CD4-positive, alpha-beta T cell treated with Interleukin-15 for 1 hour (primary cell): ENCODE data around the gene PRCC.

Source experiments
- DNase-seq: peaks from one replicate; pipeline ENCODE4 v3.0.0-alpha.2; 2020

PRCC gene

DNA sequence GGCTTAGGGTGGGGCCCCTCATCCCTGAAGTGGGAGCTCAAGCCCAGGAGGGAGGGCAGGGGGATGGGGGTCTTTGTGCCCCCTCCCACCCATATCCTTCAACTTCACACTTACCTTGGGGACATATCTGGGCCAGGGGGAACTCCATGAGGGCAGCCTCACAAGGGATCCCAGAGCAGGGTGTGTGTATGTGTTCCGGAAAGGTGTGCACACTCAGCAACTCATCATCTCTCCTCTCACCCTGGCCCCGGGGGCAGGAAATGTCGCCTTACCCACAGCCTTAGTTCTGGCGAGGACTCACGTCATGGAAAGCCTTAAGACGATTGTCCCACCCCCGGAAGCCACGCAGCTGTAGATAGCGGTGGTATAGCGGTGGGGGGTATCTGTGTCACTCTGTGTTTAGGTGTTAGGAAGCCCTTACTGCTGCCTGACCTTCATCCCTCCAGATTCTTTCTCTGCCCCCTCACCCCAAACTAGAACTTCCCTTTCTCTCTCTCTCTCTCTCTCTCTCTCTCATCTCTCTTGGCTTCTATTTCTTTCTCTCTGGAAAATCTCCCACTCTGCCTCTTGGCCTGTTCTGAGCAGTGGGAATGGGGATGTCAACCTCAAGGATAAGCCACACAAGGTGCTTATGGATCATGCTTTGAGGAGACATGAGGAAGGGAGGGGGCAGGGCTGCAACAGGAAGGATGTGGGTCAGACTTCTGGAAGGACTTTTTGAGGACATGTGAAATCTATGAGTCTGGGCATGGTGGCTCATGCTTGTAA lies 49.4 kb downstream of the PRCC start, which contains the start of gene SH2D2A:
SH2D2A (minus strand) TSS at position 288 of the 768 bp plus-strand sequence; CDS start at position 148, 140 bp downstream.
- peak; percentile 96 for DNase-seq

GRCh38 chr1:156821801-156822200 lies 54.5 kb downstream of the PRCC start:
- DNase-seq: no peak

- DNase-seq: no peak
Measured at GRCh38 chr1:156822680-156823079, 55.3 kb downstream of the PRCC start.

GRCh38 chr1:156823210-156823790 lies 56.0 kb downstream of the PRCC start:
- no peak for DNase-seq

DNA sequence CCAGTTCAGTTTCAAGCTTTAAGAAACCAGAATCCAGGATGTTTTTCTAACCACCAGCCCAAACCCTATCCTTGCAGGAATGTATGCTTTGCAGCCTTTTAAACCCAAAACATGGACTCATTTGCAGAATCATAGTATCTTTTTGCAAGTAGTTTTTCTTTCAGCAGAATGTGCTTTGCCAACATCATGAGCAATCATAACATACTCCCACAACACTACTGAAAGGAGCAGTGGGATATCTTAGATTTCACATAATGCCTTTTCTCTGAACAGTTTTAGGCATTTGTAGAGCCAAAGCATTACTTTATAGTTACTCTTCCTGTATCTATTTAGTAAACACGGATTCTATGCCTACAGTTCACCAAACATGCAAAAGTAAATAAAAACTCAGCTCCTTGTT lies 59.3 kb downstream of the PRCC start:
- no peak for DNase-seq

GRCh38 chr1:156828400-156829124 lies 61.2 kb downstream of the PRCC start:
- DNase-seq: no peak

GRCh38 chr1:156832434-156832833 lies 65.1 kb downstream of the PRCC start:
- no peak for DNase-seq

DNA sequence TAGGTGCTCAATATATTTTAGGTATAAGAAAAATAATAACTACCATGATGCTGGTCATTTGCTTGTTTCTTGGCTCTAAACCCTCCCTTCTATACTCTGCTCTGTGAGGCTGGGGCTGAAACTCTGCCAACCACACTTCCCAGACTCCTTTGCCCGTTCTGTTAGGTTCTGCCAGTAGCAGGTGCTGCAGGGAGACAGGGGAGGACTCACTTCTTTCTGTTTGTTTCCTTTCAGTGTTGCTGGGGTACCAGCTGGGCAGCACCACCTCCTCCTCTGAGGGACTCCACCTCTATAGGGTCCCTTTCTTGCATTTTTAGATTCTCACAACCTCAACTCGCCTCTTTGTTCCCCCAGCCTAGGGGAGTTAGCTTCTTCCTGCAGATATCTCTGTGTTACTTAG lies 66.3 kb downstream of the PRCC start:
- no peak for DNase-seq

DNA sequence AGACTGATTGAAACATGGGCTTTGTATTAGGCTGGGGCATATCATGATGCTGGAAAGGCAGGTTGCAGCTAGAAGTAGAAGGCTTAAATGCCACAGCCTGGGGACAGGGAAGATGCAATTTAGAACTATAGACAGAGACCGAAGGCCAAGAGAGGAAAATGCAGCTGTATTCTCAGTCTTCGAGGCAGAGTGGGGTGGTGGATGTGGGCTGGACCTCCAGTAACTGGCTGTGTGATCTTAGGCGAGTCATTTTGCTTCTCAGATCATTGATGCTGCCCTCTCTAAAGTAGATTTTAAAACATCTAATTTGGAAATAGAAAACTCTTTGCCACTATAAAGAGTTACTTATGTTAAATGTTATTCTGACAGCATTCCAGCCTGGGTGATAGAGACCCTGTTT lies 67.0 kb downstream of the PRCC start:
- DNase-seq: no peak

DNA sequence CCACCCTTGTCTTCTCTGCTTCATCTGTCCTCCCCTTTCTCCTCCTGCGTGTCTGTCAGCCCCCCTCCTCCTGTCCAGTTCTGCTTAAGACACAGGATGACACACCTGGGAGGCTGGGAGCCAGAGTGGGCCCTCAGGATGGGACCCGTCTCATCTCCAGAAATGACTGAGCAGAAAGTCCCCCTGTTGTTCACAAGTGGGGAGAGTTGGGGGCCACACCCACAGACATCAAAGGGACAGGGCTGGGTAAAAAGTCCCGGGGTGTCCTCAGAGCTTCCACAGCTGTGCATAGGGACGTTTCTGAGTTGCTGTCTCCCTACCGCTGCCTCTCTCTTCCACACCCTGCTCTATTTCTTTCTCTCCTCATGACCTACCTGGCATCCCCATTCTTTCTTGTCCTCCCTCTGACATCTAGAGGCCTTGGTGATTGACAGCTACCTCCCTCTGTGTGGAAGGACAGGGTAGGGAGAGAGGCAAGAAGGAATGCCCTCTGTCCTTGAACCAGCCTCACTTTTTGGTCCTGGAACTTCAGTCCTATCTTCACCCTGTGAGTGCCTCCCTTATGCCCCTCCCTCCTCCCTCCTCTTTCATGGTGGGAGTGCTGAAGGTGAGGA lies 68.8 kb downstream of the PRCC start:
- DNase-seq: no peak

- no peak for DNase-seq
Measured at GRCh38 chr1:156836892-156837291, 69.6 kb downstream of the PRCC start.

DNA sequence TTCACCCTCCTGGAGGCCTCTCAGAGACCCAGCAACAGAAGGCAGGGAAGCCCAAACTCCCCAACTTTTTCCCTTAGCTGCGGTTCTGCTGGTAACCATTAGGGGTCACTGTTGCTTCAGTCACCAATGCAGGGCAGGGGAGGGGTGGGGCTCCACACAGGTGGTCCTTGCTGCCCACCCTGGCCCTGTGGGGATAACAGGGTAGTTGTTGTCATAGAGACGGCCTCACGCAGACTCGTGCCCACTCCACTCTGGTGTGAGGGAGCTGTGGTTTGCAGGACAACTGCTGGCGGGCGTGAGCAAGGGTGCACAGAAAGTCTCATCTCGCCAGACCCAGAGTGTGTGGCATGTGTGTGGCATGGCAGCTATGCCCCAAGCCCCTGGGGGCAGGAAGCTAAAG lies 71.6 kb downstream of the PRCC start:
- peak; percentile 34 for DNase-seq

DNA sequence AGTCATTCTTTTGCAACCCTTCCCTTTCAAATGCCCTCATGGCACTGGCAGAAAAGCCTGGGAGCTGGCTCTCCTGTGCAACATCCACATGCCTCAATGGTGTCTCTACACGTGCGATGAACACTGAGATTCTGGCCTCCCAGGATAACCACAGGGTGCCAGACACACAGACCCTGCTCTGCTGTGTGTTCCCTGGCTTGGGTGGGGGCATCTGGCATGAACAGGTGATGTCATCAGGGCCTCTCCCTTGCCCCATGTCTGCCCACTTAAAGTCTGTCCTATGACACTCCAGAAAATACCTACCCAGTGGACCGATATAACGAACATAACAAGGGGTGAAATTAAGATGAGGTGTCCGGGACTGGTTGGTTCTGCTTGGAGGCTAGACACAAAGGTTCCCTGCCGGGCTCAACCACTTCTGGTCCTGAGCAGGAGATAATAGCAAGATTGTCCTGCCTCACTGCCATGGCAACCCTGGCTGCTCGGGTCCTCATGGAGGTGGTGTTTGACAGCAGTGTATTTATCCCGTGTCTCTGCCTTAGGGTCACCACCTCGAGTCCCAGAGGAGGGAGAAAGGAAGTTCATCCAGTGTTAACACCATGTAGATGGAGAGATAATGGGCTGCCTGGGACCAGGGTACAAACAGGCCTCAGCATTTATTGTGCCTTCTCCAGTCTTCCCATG lies 72.2 kb downstream of the PRCC start:
- DNase-seq: no peak

GRCh38 chr1:156840186-156840897 lies 73.0 kb downstream of the PRCC start:
- no peak for DNase-seq

- no peak for DNase-seq
Measured at GRCh38 chr1:156840898-156841279, 73.6 kb downstream of the PRCC start.

- no peak for DNase-seq
Measured at GRCh38 chr1:156841295-156841855, 74.0 kb downstream of the PRCC start.

GRCh38 chr1:156842618-156843300 lies 75.4 kb downstream of the PRCC start:
- no peak for DNase-seq

DNA sequence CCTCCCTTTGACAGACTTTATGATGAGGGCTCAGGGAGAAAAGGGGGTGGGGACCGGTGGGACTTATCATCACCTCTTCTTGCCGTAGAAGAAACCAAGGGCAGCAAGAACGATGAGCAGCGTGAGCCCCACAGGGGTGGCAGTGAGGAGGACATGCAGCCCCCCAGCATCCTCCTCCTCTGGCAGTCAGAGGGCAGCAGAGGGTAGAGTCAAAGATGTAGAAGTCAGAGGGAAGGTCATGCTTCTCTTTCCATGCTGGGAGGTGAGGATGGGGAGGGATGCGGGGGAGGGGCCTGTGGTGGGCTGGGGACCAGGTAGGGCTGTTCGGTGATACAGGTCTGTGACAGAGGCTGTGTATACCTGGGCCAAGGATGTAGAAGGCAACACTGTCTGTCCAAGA lies 76.8 kb downstream of the PRCC start:
- DNase-seq: no peak

DNA sequence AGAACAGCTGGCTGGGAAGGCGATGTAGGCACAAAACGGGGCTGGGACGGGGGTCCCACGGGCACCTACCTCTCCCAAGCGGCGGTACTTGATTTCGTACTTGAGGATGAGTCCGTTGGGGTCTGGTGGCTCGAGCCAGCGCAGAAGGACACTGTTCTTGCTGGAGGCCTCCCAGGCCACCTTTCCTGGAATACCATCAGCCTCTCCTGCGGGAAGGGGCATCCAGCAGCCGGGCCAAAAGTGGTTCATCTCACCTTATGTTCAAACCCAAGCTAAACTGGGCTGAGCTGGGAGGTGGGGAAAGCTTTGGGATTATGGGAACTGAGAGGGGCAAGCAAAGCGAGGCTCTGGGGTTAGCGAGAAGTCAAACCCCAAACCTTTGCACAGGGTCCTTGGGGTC lies 77.3 kb downstream of the PRCC start:
- DNase-seq: no peak

- DNase-seq: peak; percentile 31
Measured at GRCh38 chr1:156845055-156845952, 78.0 kb downstream of the PRCC start.
